HG02840 (cell line): Measurements from ENCODE around the gene HMOX2.

ENCODE experiments used
- ATAC-seq: cut with Tn5 transposase; IDR thresholded peaks from one replicate; pipeline ENCODE4 v1.9.1; 2021; ENCODE audit warnings: mild to moderate bottlenecking, moderate library complexity, moderate number of reproducible peaks; ENCODE audit not compliant: unreplicated experiment, low FRiP score

The HMOX2 gene, protein sequence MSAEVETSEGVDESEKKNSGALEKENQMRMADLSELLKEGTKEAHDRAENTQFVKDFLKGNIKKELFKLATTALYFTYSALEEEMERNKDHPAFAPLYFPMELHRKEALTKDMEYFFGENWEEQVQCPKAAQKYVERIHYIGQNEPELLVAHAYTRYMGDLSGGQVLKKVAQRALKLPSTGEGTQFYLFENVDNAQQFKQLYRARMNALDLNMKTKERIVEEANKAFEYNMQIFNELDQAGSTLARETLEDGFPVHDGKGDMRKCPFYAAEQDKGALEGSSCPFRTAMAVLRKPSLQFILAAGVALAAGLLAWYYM

DNA sequence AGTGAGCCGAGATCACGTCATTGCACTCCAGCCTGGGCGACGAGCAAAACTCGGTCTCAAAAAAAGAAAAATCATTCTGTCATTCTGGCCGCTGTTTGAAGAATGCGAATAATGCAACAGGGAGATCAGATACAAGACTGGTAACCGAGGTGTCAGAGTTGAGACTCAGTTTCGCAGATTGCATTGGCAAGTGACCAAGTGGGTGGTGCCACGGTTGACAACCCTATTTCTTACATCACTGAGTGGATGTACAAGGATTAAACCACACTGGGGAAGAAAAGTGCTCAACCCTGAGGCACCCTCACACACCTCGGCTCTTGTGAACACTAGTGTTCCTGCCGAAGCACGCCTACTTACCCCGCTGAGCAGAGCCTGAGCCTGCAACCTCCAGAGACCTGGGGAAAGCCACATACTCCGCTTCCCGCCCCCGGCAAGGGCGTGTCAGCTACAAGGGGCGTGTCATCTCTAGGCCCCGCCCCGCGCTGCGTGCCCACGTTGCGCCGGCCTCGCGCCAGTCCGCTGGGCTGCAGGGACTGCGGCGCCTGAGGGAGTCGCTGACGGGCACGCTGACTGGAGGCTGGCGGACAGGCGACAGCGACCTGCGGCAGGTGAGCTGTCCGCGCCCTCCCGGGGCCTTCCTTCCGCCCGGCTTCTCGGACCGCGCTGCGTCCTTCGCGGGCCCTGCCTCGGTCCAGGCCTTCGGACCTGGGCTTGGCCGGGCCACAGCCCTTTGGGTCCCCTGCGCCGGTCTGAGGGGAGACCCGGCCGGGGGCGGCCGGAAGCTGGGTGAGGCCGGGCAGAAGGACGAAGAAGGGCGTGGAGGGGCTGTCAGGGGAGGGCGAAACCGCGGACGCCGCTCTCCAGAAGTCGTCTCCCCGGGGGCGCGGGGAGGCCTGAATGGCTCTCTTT is at the start of gene HMOX2:
Gene HMOX2, plus strand, starts transcription at position 519 of the 909 bp plus-strand sequence. CDS start 29,127 bp downstream, outside the sequence.
- peak; percentile 69 for ATAC-seq

DNA sequence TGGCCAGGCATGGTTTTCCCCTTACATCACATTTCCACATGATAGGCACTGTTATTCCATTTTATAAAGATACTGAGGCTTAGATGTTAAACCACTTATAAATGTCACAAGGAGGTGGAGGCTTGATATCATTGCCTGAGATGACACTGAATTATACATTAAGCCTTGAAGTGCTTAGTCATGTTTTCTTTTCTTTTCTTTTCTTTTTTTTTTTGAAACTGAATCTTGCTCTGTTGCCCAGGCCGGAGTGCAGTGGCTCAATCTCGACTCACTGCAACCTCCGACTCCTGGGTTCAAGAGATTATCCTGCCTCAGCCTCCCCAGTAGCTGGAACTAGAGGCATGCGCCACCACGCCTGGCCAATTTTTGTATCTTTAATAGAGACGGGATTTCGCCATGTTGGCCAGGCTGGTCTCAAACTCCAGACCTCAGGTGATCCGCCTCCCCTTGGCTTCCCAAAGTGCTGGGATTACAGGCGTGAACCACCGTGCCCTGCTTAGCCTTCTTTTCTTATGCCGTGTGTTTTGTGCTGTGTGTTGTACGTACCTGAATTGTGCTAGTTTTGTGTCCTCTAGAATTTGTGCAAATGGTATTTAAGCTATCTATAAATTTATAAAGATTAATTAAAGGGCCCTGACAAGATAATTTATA is 49.4 kb upstream of the HMOX2 start:
- ATAC-seq, result no peak

DNA sequence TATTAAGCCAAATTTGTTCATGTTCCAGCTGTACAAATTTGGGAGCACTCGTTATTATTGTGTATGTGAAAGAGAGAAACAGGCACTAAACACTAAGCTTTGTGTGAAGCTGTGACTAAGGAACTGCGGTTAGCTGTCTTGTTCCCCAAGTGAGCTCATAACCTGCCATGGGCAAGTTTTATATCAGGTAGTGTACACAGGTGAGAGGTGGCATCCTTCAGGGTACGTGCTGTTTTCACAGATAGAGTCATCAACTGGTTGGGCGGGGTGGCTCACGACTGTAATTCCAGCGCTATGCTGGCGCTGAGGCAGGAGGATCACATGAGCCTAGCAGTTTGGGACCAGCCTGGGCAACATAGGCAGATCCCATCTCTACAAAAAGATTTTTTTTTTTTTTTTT is 47.7 kb upstream of the HMOX2 start:
- no peak for ATAC-seq

DNA sequence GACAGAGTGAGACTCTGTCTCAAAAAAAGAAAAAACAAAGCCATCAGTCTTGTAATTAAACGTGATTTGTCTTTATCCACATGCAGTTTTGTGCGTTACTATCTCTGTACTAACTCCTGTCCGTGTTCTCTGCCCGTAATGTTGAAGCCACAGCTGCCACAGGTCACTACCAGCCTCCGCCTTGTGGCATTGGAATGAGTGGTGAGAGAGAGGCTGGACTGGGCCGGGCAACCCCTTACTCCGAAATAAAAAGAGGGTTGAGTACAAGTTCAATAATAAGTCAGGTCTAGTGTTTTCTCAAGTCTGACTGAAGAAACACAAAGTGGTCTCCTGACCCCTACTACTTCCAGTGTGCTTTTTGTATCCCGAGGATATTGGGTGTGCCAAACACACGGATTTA is 45.2 kb upstream of the HMOX2 start:
- ATAC-seq, result no peak

DNA sequence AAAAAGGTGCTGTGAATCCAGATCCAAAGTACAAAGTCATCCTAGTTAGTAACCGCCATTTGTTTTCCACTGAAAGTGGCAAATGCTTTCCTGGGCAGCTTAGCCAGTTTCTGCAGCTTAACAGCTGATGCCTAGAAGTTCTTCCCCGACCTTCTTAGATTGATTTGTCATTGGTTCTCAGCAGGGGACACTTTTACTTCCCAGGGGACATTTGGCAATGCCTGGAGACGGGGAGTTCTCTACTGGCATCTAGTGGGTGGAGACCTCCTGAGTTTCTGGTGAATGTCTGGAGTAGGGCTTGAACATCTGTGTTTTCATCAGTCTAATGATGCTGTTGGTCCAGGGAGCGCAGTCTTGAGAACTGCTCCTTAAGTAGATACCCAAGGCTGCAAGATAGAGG is 43.0 kb upstream of the HMOX2 start:
- ATAC-seq, result no peak

DNA sequence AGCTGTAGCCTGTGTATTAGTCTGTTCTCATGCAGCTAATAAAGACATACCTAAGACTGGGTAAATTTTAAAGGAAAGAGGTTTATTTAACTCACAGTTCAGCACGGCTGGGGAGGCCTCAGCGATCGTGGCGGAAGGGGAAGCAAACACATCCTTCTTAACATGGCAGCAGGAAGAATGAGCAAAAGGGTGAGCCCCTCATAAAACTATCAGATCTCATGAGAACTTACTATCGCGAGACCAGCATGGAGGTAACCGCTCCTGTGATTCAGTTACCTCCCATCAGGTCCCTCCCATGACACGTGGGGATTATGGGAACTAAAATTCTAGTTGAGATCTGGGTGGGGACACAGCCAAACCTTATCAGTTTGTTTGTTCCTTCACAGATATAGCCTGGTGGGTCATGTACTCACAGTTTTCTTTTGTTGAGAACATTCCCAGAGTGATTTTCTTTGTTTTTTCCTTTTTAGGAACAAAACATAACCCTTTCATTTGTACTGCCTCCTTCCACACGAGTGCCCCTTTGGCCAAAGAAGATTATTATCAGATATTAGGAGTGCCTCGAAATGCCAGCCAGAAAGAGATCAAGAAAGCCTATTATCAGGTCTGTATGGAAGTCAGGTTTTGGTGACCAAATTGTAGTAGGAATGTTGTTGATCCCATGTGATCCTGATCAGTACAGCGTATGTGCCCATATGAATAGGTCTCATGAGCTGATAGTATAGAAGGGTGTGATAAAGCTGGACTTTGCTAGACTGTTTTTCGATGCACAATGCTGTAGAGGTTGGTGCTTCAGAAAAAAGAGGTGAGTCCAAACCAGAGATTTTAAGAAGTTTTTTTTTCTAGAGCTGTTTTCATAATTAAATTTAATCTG is 42.0 kb upstream of the HMOX2 start:
- ATAC-seq, result no peak

DNA sequence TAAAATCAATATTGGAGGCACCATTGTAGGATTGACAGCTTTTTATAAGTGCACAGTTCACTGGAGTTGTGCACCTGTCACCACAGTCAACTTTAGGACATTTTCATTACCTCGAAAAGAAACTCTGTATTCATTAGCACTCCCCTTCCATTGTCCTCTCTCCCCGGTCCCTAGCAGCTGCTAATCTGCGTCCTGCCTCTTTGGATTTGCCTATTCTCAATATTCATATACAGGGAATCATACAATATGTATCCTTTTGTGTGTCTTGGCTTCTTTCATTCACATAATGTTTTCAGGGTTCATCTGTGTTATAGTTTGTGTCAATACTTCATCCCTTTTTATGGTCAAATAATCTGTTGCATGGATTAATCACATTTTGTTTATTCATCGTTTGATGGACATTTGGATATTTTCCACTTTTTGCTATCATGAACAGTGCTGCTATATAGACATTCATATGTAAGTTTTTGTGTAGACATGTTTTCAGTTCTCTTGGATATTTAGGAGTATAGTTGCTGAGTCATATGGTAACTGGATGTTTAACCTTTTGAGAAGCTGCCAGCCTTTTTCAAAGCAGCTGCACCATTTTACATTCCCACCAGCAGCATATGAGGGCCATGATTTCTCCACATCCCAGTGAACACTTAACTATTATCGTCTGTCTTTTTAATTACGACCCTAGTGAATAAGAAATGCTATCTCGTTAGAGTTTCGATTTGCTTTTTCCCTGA is 40.7 kb upstream of the HMOX2 start:
- ATAC-seq, result no peak

DNA sequence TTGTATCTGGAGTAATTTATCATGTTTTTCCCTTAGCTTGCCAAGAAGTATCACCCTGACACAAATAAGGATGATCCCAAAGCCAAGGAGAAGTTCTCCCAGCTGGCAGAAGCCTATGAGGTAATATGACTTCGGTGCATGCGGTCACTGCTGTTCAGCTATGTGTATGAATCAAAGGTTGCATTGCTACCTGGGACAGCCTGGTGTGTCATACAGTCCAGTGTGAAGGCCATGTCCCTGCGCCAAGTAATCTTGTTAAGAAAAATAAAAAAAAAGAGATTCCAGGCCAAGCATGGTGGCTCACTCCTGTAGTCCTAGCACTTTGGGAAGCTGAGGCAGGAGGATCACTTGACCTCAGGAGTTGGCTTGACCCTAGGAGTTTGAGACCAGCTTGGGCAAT is 38.8 kb upstream of the HMOX2 start:
- no peak for ATAC-seq

DNA sequence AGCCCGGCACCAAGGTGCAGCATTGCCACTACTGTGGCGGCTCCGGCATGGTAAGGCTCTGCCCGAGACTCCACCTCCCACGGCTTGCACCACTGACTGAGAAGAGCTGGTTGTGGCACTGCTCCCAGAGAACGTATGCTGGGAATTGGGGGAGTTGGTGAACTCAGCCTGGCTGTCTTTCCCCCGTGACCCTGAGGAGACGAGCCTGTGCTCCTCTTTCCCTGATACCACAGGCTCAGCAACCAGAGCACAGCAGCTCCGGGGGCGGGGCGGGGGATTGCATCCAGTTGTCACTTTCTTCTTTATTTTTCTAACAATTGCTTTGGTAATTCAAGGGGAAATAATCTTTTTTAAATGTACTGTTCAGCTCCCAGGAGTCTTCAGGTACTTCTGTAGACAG is 33.8 kb upstream of the HMOX2 start:
- ATAC-seq, result no peak

DNA sequence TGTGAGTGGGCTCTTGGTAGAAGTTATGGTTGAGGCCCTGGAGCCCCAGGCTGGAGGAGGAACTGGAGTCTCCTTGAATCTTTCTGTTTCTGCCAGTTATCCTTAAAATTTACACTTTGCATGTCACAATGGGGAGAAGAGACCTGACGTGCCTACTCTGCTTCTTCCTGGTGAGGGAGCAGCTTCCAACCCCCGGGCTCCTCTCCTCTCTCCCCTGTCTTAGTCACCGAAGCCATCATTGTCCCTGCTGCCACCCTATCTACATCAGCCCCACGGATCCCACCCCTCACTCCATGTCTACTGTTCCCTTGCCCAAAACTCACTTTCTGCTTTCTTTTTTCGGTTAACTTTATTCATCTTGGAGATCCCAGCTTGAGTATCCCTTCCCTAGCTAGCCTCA is 32.9 kb upstream of the HMOX2 start:
- ATAC-seq, result no peak

DNA sequence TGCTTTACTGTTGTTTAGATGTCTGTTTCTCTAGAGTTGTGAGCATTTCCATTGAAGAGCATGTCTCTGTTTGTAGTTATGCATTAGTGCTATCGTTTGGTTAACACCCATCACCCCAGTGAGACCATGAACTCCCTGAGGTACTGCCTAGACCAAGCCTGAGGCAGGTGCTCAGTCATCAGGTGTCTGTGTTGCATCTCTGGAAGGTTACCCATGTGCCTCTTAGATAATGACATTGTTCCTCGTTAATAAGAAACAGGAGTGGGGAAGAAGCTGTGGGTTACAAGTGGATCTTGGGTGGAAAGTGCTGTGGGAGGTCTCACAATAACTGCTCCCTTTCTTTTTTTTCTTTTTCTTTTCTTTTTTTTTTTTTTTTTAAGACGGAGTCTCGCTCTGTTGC is 32.2 kb upstream of the HMOX2 start:
- no peak for ATAC-seq

DNA sequence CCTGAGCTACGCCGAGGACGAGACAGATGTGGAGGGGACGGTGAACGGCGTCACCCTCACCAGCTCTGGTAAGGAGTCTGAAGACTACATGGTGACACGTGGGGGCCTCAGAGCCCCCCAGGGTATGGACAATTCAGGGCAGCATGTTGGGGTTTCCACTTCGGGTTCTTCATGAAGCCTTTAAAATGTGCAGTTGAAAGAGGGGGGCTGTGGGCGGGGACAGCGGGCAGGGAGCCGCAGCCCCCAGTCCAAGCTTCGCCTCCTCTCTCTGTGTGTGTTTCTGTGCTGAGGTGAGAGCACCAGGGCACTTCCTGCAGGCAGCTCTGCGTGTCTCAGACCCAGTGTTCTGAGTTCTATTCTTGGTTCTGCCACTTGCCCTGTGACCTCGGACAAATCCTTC is 25.8 kb upstream of the HMOX2 start:
- no peak for ATAC-seq

DNA sequence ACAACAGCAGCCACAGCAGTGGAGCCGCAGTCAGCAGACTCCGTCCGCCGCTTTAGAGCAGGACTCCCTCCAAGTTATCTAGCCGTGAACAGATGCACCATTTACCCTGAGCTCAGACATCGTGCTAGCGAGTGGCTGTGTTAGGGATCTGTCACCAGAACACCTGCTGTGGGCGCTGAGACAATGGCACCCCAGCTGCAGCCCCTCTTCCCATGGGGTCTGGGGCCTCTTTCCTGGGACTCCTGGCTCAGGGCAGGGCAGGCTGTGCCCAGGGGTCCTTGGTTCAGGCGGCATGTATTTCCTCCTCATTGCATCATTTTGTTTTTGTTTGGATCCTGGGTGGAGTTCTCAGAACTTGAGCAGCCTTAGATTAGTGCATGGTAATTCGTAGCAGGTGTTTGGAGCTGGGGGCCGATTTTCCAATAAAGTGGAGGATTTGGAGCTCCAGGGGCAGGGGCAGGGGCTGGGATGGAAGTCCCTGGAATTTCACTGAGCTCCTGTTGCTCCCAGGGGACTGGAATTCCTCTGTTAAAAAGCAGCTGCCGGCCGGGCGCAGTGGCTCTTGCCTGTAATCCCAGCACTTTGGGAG is 25.2 kb upstream of the HMOX2 start:
- ATAC-seq, result no peak

DNA sequence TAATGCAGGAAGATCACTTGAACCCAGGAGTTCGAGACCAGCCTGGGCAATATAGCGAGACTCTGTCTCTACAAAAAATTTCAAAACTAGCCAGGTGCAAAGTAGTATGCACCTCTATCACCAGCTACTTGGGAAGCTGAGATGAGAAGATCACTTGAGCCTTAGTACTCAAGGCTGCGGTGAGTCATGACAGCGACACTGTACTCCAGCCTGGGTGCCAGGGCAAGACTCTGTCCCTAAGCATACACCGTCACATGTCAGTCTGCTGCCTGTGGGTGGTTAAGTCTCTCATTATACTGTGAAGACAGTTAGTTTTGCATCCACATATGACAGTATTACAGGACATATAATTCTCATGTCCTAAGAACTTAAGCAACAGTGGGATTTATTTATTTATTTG is 23.5 kb upstream of the HMOX2 start:
- ATAC-seq, result no peak

DNA sequence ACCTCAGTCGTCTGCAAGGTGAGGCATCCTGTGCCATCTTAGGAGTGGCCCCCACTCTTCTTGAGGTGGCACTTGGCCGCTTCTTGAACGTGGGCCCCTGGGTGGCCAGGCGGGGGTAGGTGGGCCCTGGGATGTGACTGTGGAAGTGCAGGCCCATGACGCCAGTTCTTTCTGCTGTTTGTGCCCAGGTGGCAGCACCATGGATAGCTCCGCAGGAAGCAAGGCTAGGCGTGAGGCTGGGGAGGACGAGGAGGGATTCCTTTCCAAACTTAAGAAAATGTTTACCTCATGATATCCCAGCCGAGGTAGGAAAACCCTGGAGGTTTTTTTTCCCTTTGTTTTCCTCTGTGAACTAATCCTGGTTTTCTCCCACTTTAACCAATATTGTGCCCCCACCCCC is 21.6 kb upstream of the HMOX2 start:
- ATAC-seq, result no peak

DNA sequence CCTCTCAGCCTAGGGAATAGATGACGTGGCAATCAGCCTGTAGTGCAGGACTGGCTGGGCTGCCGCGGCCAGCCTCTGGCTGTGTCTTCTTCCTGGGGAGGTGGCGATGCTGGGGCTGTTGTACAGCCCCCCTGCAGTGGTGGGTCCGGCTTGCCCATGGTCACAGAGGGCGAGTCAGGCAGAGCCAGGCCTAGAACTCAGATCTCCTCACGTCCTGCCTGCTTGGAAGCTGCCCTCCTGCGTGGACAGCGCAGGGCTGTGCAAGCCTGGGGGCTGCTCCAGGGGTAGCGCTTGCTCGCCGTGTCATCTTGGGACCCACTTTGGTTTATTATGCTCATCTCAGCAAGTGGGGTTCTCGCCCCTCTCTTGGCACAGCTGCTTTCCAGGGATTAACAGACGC is 21.1 kb upstream of the HMOX2 start:
- no peak for ATAC-seq

DNA sequence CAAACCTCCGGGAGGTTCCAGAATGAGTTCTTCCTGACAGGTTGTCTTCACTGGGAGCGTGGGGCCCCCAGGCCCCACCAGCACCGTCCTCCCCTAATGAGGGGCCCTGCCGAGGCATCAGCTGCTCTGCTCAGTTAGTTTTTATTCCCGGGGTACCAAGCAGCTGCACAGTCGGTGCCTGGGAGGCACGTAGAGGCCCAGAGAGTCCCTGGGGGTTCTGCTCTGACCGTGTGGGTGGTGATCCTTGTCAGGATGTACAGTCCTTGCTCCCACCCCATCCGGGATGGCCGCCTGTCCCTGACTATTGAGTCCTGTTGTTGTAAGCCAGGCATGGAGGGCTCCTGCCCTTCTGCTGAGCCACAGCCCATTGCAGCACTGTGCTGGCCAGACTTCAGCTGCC is 20.2 kb upstream of the HMOX2 start:
- no peak for ATAC-seq

DNA sequence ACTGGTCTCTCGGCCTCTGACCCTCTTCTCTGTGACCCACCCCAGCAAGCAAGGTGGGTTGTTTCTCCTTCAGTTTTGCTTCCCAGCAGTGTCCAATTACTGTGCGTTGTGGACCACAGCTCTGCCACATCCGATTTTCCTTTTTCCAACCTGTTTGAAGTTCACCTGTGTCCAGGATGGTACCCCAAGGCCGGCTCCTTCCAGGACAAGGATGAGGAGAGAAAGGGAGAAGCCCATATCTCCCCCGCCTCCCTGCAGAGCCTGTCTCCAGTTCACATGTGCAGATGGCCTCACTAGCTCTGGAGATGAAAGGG is 15.3 kb upstream of the HMOX2 start:
- ATAC-seq, result no peak

DNA sequence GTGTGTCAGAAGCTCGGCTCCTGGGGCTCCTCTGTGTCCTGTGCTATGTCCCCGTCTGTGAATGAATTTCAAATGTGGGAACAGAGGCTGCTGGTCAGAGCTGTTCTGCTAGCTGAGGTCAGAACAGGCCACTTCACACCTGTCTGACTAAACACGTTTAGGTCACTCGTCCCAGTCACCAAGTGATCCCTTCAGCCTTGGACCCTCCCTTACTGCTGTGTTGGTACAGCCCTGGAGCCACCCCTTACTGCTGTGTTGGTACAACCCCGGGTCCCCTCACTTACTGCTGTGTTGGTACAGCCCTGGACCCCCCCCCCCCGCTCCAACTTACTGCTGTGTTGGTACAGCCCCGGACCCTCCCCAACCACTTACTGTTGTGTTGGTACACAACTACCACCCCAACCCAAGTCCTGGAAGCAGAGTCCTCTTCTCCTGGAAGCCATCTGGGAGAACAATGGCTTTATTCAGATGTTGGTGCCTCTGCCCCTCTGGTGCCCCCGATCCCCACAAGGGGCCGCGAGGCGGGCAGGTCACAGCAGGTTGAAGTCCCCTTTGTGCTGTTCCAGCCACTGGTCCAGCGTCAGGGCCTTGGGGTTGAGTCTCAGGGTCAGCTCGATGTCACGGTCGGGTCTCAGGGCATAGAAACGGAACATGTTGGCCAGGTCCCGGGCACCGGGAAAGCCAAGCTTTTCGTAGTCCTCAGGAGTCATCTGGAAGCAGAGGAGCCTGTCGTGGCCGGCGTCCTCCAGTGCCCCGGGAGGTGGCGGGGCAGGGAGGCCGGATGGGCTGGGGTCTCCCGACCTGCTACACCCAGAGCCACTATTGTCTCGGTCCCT is 14.7 kb upstream of the HMOX2 start:
- no peak for ATAC-seq
